ENCODE results near the gene MED17.
"Not testable (repeated sequence)": the region's sequence is repeated elsewhere in the genome, so short reads cannot be mapped to it uniquely, and the experiment has no call there.

The MED17 gene

GRCh38 chr11:93753241-93753640 is 30.8 kb upstream of the MED17 start:
- Histone ChIP-seq H3K9ac (ENCODE audit: low read length) (no peak overlapping the region), H2BK120ac (ENCODE audit: low read depth, low read length) (no peak overlapping the region), H3K79me2 (ENCODE audit: control insufficient read depth, insufficient read depth, low read length) (no peaks in the 10 kb centered on the region), H3K79me1 (ENCODE audit: low read length) (no peaks in the 10 kb centered on the region), H3K23ac (ENCODE audit: low read length) (no peak overlapping the region), H3K18ac (ENCODE audit: low read length) (no peak overlapping the region), H4K8ac (ENCODE audit: low read depth, low read length) (no peak overlapping the region), H3K4ac (ENCODE audit: low read depth, low read length) (no peak overlapping the region), H3K27ac (ENCODE audit: low read depth, low read length) (no peak overlapping the region), H3K27me3 (ENCODE audit: insufficient read depth, low read length, poor library complexity) (no peaks in the 10 kb centered on the region), H3K36me3 (ENCODE audit: control insufficient read depth, insufficient read depth, low read length) (no peaks in the 10 kb centered on the region), H4K5ac (ENCODE audit: low read length) (no peak overlapping the region), H2BK15ac (replicated peaks; ENCODE audit: low read depth) (no peak overlapping the region), H3K4me2 (ENCODE audit: low read length) (no peak overlapping the region), H3K56ac (ENCODE audit: low read length) (no peak overlapping the region), H3K4me3 (ENCODE audit: low read length) (no peak overlapping the region), H2AK5ac (ENCODE audit: low read length) (no peak overlapping the region), H2BK5ac (ENCODE audit: low read length) (no peak overlapping the region), H3K4me1 (ENCODE audit: control insufficient read depth, low read depth, low read length) (no peaks in the 10 kb centered on the region)
- DNase-seq, result no peak
- WGBS (ENCODE audit: extremely low coverage, insufficient coverage, low lambda C conversion rate), result no CpG with 5 or more reads among the region's 2 CpGs

- H3K4me3 ChIP-seq (ENCODE audit: low read length), result no peak overlapping the region
- no peak overlapping the region for H3K9ac ChIP-seq (ENCODE audit: low read length)
- H3K4ac ChIP-seq (ENCODE audit: low read depth, low read length), result no peak overlapping the region
- no peak overlapping the region for H3K56ac ChIP-seq (ENCODE audit: low read length)
- no peaks in the 10 kb centered on the region for H3K79me2 ChIP-seq (ENCODE audit: control insufficient read depth, insufficient read depth, low read length)
- no peak overlapping the region for H2BK5ac ChIP-seq (ENCODE audit: low read length)
- H3K27me3 ChIP-seq (ENCODE audit: insufficient read depth, low read length, poor library complexity), result no peaks in the 10 kb centered on the region
- no peak overlapping the region for H3K18ac ChIP-seq (ENCODE audit: low read length)
- H2AK5ac ChIP-seq (ENCODE audit: low read length), result no peak overlapping the region
- H4K8ac ChIP-seq (ENCODE audit: low read depth, low read length), result no peak overlapping the region
- no peak for DNase-seq
- no peak overlapping the region for H4K5ac ChIP-seq (ENCODE audit: low read length)
- no peaks in the 10 kb centered on the region for H3K79me1 ChIP-seq (ENCODE audit: low read length)
- no peaks in the 10 kb centered on the region for H3K36me3 ChIP-seq (ENCODE audit: control insufficient read depth, insufficient read depth, low read length)
- no peak overlapping the region for H3K23ac ChIP-seq (ENCODE audit: low read length)
- H2BK15ac ChIP-seq (replicated peaks; ENCODE audit: low read depth), result no peak overlapping the region
- H3K4me2 ChIP-seq (ENCODE audit: low read length), result no peak overlapping the region
- H3K4me1 ChIP-seq (ENCODE audit: control insufficient read depth, low read depth, low read length), result no peaks in the 10 kb centered on the region
- WGBS (ENCODE audit: extremely low coverage, insufficient coverage, low lambda C conversion rate), result no CpG with 5 or more reads among the region's 3 CpGs
- no peak overlapping the region for H2BK120ac ChIP-seq (ENCODE audit: low read depth, low read length)
- no peak overlapping the region for H3K27ac ChIP-seq (ENCODE audit: low read depth, low read length)
Observed at GRCh38 chr11:93756748-93757147, 27.3 kb upstream of the MED17 start.

GRCh38 chr11:93757301-93757700 is 26.8 kb upstream of the MED17 start:
- no peaks in the 10 kb centered on the region for H3K36me3 ChIP-seq (ENCODE audit: control insufficient read depth, insufficient read depth, low read length)
- H3K79me1 ChIP-seq (ENCODE audit: low read length), result no peaks in the 10 kb centered on the region

GRCh38 chr11:93757924-93758865 is 25.9 kb upstream of the MED17 start:
- Histone ChIP-seq H3K36me3 (ENCODE audit: control insufficient read depth, insufficient read depth, low read length) (no peaks in the 10 kb centered on the region), H3K23ac (ENCODE audit: low read length) (no peak overlapping the region), H3K56ac (ENCODE audit: low read length) (no peak overlapping the region), H3K18ac (ENCODE audit: low read length) (no peak overlapping the region), H3K27me3 (ENCODE audit: insufficient read depth, low read length, poor library complexity) (no peaks in the 10 kb centered on the region), H3K4me3 (ENCODE audit: low read length) (no peak overlapping the region), H3K4ac (ENCODE audit: low read depth, low read length) (no peak overlapping the region), H4K8ac (ENCODE audit: low read depth, low read length) (no peak overlapping the region), H3K4me1 (ENCODE audit: control insufficient read depth, low read depth, low read length) (no peaks in the 10 kb centered on the region), H2BK15ac (replicated peaks; ENCODE audit: low read depth) (no peak overlapping the region), H3K4me2 (ENCODE audit: low read length) (no peak overlapping the region), H2BK5ac (ENCODE audit: low read length) (no peak overlapping the region), H3K79me1 (ENCODE audit: low read length) (no peaks in the 10 kb centered on the region), H4K5ac (ENCODE audit: low read length) (no peak overlapping the region), H3K79me2 (ENCODE audit: control insufficient read depth, insufficient read depth, low read length) (no peaks in the 10 kb centered on the region), H2BK120ac (ENCODE audit: low read depth, low read length) (no peak overlapping the region), H2AK5ac (ENCODE audit: low read length) (no peak overlapping the region), H3K9ac (ENCODE audit: low read length) (no peak overlapping the region), H3K27ac (ENCODE audit: low read depth, low read length) (no peak overlapping the region)
- DNase-seq, result no peak
- no CpG with 5 or more reads among the region's 38 CpGs for WGBS (ENCODE audit: extremely low coverage, insufficient coverage, low lambda C conversion rate)

More at GRCh38 chr11:93757301-93757700, 26.8 kb upstream of the MED17 start:
- Histone ChIP-seq H3K18ac (ENCODE audit: low read length) (no peak overlapping the region), H3K9ac (ENCODE audit: low read length) (no peak overlapping the region), H3K27ac (ENCODE audit: low read depth, low read length) (no peak overlapping the region), H2BK120ac (ENCODE audit: low read depth, low read length) (no peak overlapping the region), H2BK5ac (ENCODE audit: low read length) (no peak overlapping the region), H3K56ac (ENCODE audit: low read length) (no peak overlapping the region), H4K8ac (ENCODE audit: low read depth, low read length) (no peak overlapping the region), H3K27me3 (ENCODE audit: insufficient read depth, low read length, poor library complexity) (no peaks in the 10 kb centered on the region), H3K79me2 (ENCODE audit: control insufficient read depth, insufficient read depth, low read length) (no peaks in the 10 kb centered on the region), H3K4me3 (ENCODE audit: low read length) (no peak overlapping the region), H3K4ac (ENCODE audit: low read depth, low read length) (no peak overlapping the region), H2BK15ac (replicated peaks; ENCODE audit: low read depth) (no peak overlapping the region), H4K5ac (ENCODE audit: low read length) (no peak overlapping the region), H3K4me2 (ENCODE audit: low read length) (no peak overlapping the region), H2AK5ac (ENCODE audit: low read length) (no peak overlapping the region), H3K4me1 (ENCODE audit: control insufficient read depth, low read depth, low read length) (no peaks in the 10 kb centered on the region), H3K23ac (ENCODE audit: low read length) (no peak overlapping the region)
- no peak for DNase-seq
- no CpG with 5 or more reads among the region's 3 CpGs for WGBS (ENCODE audit: extremely low coverage, insufficient coverage, low lambda C conversion rate)

GRCh38 chr11:93759123-93759522 is 25.0 kb upstream of the MED17 start:
- H2BK5ac ChIP-seq (ENCODE audit: low read length); H3K36me3 ChIP-seq (ENCODE audit: control insufficient read depth, insufficient read depth, low read length); H3K4ac ChIP-seq (ENCODE audit: low read depth, low read length); H3K27me3 ChIP-seq (ENCODE audit: insufficient read depth, low read length, poor library complexity); H3K4me2 ChIP-seq (ENCODE audit: low read length); H3K23ac ChIP-seq (ENCODE audit: low read length); H3K9ac ChIP-seq (ENCODE audit: low read length); H4K5ac ChIP-seq (ENCODE audit: low read length); H3K18ac ChIP-seq (ENCODE audit: low read length); H3K79me2 ChIP-seq (ENCODE audit: control insufficient read depth, insufficient read depth, low read length); H2BK15ac ChIP-seq (replicated peaks; ENCODE audit: low read depth); H2AK5ac ChIP-seq (ENCODE audit: low read length); H4K8ac ChIP-seq (ENCODE audit: low read depth, low read length); H3K27ac ChIP-seq (ENCODE audit: low read depth, low read length); H2BK120ac ChIP-seq (ENCODE audit: low read depth, low read length); H3K79me1 ChIP-seq (ENCODE audit: low read length); H3K56ac ChIP-seq (ENCODE audit: low read length); DNase-seq; H3K4me3 ChIP-seq (ENCODE audit: low read length); H3K4me1 ChIP-seq (ENCODE audit: control insufficient read depth, low read depth, low read length): not testable (repeated sequence)
- WGBS (ENCODE audit: extremely low coverage, insufficient coverage, low lambda C conversion rate), result no CpG with 5 or more reads among the region's 4 CpGs

All from mesendoderm (in vitro differentiated cells).